Measurements from ENCODE around the gene RPS19.
"Not testable (repeated sequence)": the region's sequence is repeated elsewhere in the genome, so short reads cannot be mapped to it uniquely, and the experiment has no call there.

RPS19 gene

GRCh38 chr19:41860419-41861115, 512 bp downstream of the RPS19 start:
- no peak for DNase-seq

- DNase-seq: no peak
These were observed 1.2 kb downstream of the RPS19 start for GRCh38 chr19:41861116-41861768.

- no peak for DNase-seq
These were observed 1.8 kb downstream of the RPS19 start for GRCh38 chr19:41861846-41862245.

- DNase-seq: no peak
These were observed 2.5 kb downstream of the RPS19 start for GRCh38 chr19:41862445-41862986.

- no peak for DNase-seq
These were observed 3.3 kb downstream of the RPS19 start for GRCh38 chr19:41863209-41863931.

- no peak for DNase-seq
These were observed 4.3 kb downstream of the RPS19 start for GRCh38 chr19:41864374-41864773.

GRCh38 chr19:41866284-41866683, 6.2 kb downstream of the RPS19 start:
- DNase-seq: peak; percentile 54

GRCh38 chr19:41868120-41868988, 8.3 kb downstream of the RPS19 start:
- peak; percentile 59 for DNase-seq

- no peak for DNase-seq
These were observed 8.9 kb downstream of the RPS19 start for GRCh38 chr19:41868989-41869300.

- no peak for DNase-seq
These were observed 9.4 kb downstream of the RPS19 start for GRCh38 chr19:41869374-41869955.

- no peak for DNase-seq
These were observed 10.4 kb downstream of the RPS19 start for GRCh38 chr19:41870401-41870873.

GRCh38 chr19:41871573-41872383, 11.7 kb downstream of the RPS19 start:
- DNase-seq: no peak

GRCh38 chr19:41872384-41872774, 12.3 kb downstream of the RPS19 start:
- DNase-seq: no peak

GRCh38 chr19:41872775-41873647, 13.0 kb downstream of the RPS19 start:
- peak; percentile 54 for DNase-seq

GRCh38 chr19:41875973-41876372, 15.9 kb downstream of the RPS19 start:
- DNase-seq: not testable (repeated sequence)

GRCh38 chr19:41876847-41877832, 17.1 kb downstream of the RPS19 start, which contains the start of gene CD79A:
TSS of gene CD79A (plus strand) at chr19:41877279. CDS start at chr19:41877305, 26 bp downstream.
- DNase-seq: no peak

GRCh38 chr19:41877916-41878905, 18.2 kb downstream of the RPS19 start:
- no peak for DNase-seq

GRCh38 chr19:41879080-41879479, 19.0 kb downstream of the RPS19 start:
- no peak for DNase-seq

Data from NCI-H510A (cell line).